CD4-positive, CD25-positive, alpha-beta regulatory T cell (primary cell): Measurements from ENCODE around the gene HK1. TPM values are rescaled to one million over a fixed set of nuclear protein-coding genes. Genes with fewer than 3 reads are reported as not detected.
A peak's percentile ranks its signal among the peaks of the same experiment; 100 is the strongest.
"Not testable (repeated sequence)": the region's sequence is repeated elsewhere in the genome, so short reads cannot be mapped to it uniquely, and the experiment has no call there.

Source experiments
- ATAC-seq, 2 donors: fragments of 150-1000 bp; cut with Tn5 transposase; one replicate each; pipeline ENCODE4 v1.10.0; 2021; ENCODE audit warnings: low read depth in 2 of 2, moderate number of reproducible peaks in 2 of 2, moderate library complexity in 1 of 2
- DNase-seq, 3 donors: peaks; one replicate each; pipeline versions ENCODE4 v3.0.0 to v3.0.0-alpha.2; 2012 to 2022; ENCODE audit warnings: mixed read lengths in 1 of 3
- H3K27ac ChIP-seq: one replicate; pipeline ENCODE4 v1.7.0; 2013; ENCODE audit warnings: mild to moderate bottlenecking, low read length; ENCODE audit not compliant: insufficient read depth, poor library complexity, severe bottlenecking
- H3K27me3 ChIP-seq: one replicate; pipeline ENCODE4 v1.7.0; 2013; ENCODE audit warnings: low read length; ENCODE audit not compliant: control insufficient read depth, insufficient read depth
- H3K36me3 ChIP-seq: one replicate; pipeline ENCODE4 v1.7.0; 2013; ENCODE audit warnings: mild to moderate bottlenecking, low read length, moderate library complexity; ENCODE audit not compliant: control insufficient read depth, insufficient read depth
- H3K4me1 ChIP-seq: 2 replicates; pipeline ENCODE4 v1.7.0; 2013; ENCODE audit warnings: mild to moderate bottlenecking, low read length; ENCODE audit not compliant: insufficient read depth, control insufficient read depth, poor library complexity, severe bottlenecking
- H3K4me3 ChIP-seq: one replicate; pipeline ENCODE4 v1.7.0; 2013; ENCODE audit warnings: low read depth, mild to moderate bottlenecking, low read length, moderate library complexity
- H3K9me3 ChIP-seq, 2 experiments: 1 replicate in 1 of 2; 2 replicates in 1 of 2; pipeline ENCODE4 v1.7.0; 2013; ENCODE audit warnings: low read length in 2 of 2, mild to moderate bottlenecking in 1 of 2, moderate library complexity in 1 of 2; ENCODE audit not compliant: control insufficient read depth in 2 of 2
- H3K27ac Mint-ChIP-seq, 3 donors: one replicate each; pipeline ENCODE4 v1.8.0; 2020 to 2022; ENCODE audit warnings: mild to moderate bottlenecking in 3 of 3, mixed read lengths in 3 of 3, moderate library complexity in 2 of 3
- H3K27me3 Mint-ChIP-seq: one replicate; pipeline ENCODE4 v1.8.0; 2022; ENCODE audit warnings: mild to moderate bottlenecking, mixed read lengths
- H3K36me3 Mint-ChIP-seq: one replicate; pipeline ENCODE4 v1.8.0; 2020; ENCODE audit warnings: mixed read lengths
- H3K4me1 Mint-ChIP-seq, 4 donors: one replicate each; pipeline ENCODE4 v1.8.0; 2020 to 2022; ENCODE audit warnings: mixed read lengths in 4 of 4, mild to moderate bottlenecking in 1 of 4
- H3K4me3 Mint-ChIP-seq, 4 donors: one replicate each; pipeline ENCODE4 v1.8.0; 2020 to 2022; ENCODE audit warnings: mild to moderate bottlenecking in 4 of 4, mixed read lengths in 4 of 4, moderate library complexity in 3 of 4
- H3K9me3 Mint-ChIP-seq, 7 donors: one replicate each; pipeline ENCODE4 v1.8.0; 2020 to 2022; ENCODE audit warnings: mixed read lengths in 7 of 7, mild to moderate bottlenecking in 3 of 7, moderate library complexity in 2 of 7
- polyA plus RNA-seq, 4 donors: library from polyadenylated mRNA; unstranded; fragments of 300-500 nt; fragmentation: Illumina TruSeq; gene quantifications; one replicate each; pipeline ENCODE4 v1.2.3, GENCODE V29; 2021
- total RNA-seq: library from RNA; stranded (reverse); gene quantifications from one replicate; pipeline ENCODE4 v1.2.3, GENCODE V29; 2022

HK1 gene
- total and polyA plus RNA-seq, 5 donors from 2014 or later, result 86.4 to 115 (median 102) TPM

DNA sequence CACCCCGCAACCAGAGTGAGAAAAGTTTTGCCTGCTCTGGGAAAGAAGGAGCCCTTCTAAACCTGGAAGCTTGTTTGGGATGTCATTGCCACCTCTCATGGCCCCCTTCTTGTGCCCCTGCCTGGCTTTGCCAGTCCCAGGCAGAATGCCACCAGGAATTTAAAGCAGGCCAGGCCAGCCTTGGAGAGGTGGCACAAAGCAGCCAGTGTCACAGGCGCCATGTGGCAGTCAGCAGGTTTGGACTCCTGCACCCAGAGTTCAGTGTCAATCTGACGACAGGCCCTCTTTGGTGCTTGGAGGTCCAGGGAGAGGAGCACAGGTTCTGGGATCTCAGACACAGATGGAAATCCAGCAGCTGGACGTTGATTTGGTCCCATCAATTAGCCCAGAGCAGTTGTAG is 12.7 kb downstream of the HK1 start:
- H3K27ac Mint-ChIP-seq, result no peak overlapping the region
- DNase-seq, result no peak
- no peak for ATAC-seq
- no peaks in the 10 kb centered on the region for H3K36me3 ChIP-seq
- H3K27ac ChIP-seq, result no peak overlapping the region
- no peaks in the 10 kb centered on the region for H3K4me1 ChIP-seq
- no peaks in the 10 kb centered on the region for H3K36me3 Mint-ChIP-seq
- H3K9me3 ChIP-seq, result no peaks in the 10 kb centered on the region
- H3K27me3 ChIP-seq, result no peaks in the 10 kb centered on the region
- peaks cover 0 to 1% (median 0%) of the 10 kb centered on the region in 7 donors for H3K9me3 Mint-ChIP-seq
- peaks cover 12% of the 10 kb centered on the region for H3K27me3 Mint-ChIP-seq
- no peak overlapping the region for H3K4me3 ChIP-seq
- H3K4me1 Mint-ChIP-seq, result no peaks in the 10 kb centered on the region
- H3K4me3 Mint-ChIP-seq, result no peak overlapping the region

DNA sequence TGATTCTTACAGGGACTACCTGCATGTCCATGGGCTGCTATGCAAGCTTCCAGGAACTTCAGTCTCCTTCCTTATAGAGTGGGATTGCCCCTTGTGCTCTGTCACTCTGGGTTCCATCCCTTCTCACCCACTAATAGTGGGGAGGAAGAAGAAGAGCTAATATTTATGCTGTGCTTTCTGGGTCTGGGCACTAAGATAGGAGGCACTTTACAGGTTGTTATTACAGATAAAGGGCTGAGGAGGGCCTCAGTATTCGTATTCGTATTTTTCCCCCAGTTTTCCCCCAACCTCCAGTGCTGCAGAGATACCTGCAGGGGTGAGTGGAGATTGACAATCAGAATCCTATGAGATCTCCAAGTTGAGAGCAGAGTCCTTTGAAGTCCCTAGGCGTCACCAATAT is 14.2 kb downstream of the HK1 start:
- H3K36me3 Mint-ChIP-seq, result no peaks in the 10 kb centered on the region
- Histone ChIP-seq H3K4me3 (no peak overlapping the region), H3K4me1 (no peaks in the 10 kb centered on the region), H3K27me3 (no peaks in the 10 kb centered on the region), H3K36me3 (no peaks in the 10 kb centered on the region), H3K27ac (no peak overlapping the region), H3K9me3 (no peaks in the 10 kb centered on the region)
- peaks cover 18% of the 10 kb centered on the region for H3K27me3 Mint-ChIP-seq
- no peak overlapping the region for H3K4me3 Mint-ChIP-seq
- no peak overlapping the region for H3K27ac Mint-ChIP-seq
- DNase-seq (no peak), ATAC-seq (no peak)
- H3K4me1 Mint-ChIP-seq, result peaks cover 0 to 4% (median 0%) of the 10 kb centered on the region in 4 donors
- no peaks in the 10 kb centered on the region for H3K9me3 Mint-ChIP-seq

DNA sequence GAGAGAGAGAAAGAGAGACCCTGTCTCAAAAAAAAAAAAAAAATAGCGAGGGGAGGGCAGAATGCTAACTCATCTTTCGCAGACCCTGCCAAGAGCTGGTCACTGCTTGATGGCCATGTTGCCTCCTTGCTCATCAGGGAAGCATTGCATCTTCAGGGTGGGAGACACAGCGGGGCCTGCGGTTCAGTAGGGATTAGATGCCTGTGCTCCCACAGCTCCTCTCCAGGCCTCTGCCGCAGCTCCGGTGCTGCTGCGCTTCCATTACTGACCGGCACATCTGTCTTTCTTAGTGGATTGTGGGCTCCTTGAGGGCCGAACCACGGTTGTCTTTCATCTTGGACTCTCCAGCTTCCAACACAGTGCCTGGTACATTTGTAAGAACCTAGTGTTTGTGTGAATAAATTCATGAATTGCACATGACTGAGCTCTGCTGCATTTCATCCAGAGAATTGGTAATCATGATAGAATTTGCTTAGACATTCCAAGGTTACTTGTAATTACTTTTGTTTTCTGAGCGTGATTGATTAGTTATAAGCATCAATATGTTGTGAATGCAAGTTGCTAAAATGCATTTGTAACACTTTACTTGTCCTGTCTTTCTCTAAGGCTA is 16.8 kb downstream of the HK1 start:
- Mint-ChIP-seq H3K27me3 (peaks cover 19% of the 10 kb centered on the region), H3K27ac (peak overlapping the region in 1 of 3 donors; percentile 31), H3K4me3 (no peak overlapping the region), H3K4me1 (peaks cover 0 to 4% (median 0%) of the 10 kb centered on the region in 4 donors), H3K36me3 (no peaks in the 10 kb centered on the region), H3K9me3 (no peaks in the 10 kb centered on the region)
- no peaks in the 10 kb centered on the region for H3K27me3 ChIP-seq
- no peaks in the 10 kb centered on the region for H3K9me3 ChIP-seq
- no peak overlapping the region for H3K27ac ChIP-seq
- H3K4me3 ChIP-seq, result no peak overlapping the region
- no peak for ATAC-seq
- no peak for DNase-seq
- H3K4me1 ChIP-seq, result no peaks in the 10 kb centered on the region
- H3K36me3 ChIP-seq, result no peaks in the 10 kb centered on the region

DNA sequence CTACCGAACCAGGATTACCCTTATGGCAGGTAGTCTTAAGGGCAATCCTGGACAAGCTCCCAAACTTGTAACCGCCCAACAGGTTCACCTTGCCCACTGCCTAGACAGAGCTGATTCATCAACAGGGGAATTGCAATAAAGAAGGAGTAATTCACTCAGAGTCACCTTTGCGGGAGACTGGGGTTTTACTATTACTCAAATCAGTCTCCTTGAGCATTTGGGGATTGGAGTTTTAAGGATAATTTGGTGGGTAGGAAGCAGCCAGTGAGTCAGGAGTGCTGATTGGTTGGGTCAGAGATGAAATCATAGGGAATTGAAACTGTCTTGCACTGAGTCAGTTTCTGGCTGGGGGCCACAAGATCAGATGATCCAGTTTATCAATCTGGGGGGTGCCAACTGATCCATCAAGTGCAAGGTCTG is 25.3 kb downstream of the HK1 start:
- Mint-ChIP-seq H3K27ac (no peak overlapping the region), H3K9me3 (peaks cover 0 to 1% (median 0%) of the 10 kb centered on the region in 7 donors), H3K4me1 (peaks cover 0 to 2% (median 0%) of the 10 kb centered on the region in 4 donors), H3K4me3 (no peak overlapping the region), H3K27me3 (peaks cover 17% of the 10 kb centered on the region), H3K36me3 (no peaks in the 10 kb centered on the region)
- Histone ChIP-seq H3K4me3 (no peak overlapping the region), H3K27me3 (no peaks in the 10 kb centered on the region), H3K9me3 (no peaks in the 10 kb centered on the region), H3K27ac (no peak overlapping the region), H3K36me3 (no peaks in the 10 kb centered on the region), H3K4me1 (no peaks in the 10 kb centered on the region)
- ATAC-seq (no peak), DNase-seq (no peak)

DNA sequence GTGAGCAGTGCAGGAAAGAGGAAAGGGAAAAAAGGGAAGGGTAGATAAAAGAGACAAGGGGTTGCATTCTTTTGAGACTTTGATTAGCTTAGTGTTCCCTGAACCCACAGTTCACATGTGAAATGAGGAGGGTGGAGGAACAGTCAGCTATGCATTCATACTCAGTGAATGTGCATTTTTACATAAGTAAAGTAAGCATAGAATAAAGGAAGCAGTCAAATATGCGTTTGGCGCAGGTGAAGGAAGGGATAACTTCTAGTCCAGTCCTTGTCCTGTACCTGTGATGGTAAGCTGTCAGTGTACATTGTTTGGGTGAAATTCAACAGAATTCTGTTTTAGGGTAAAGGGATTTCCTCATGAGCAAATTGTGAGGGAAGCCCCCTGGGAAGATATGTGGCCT is 28.1 kb downstream of the HK1 start:
- no peak overlapping the region for H3K4me3 ChIP-seq
- no peaks in the 10 kb centered on the region for H3K36me3 ChIP-seq
- H3K27ac ChIP-seq, result no peak overlapping the region
- H3K4me3 Mint-ChIP-seq, result no peak overlapping the region
- peaks cover 11% of the 10 kb centered on the region for H3K27me3 Mint-ChIP-seq
- no peaks in the 10 kb centered on the region for H3K9me3 ChIP-seq
- ATAC-seq (no peak), DNase-seq (no peak)
- no peaks in the 10 kb centered on the region for H3K27me3 ChIP-seq
- peaks cover 0 to 1% (median 0%) of the 10 kb centered on the region in 7 donors for H3K9me3 Mint-ChIP-seq
- H3K27ac Mint-ChIP-seq, result no peak overlapping the region
- no peaks in the 10 kb centered on the region for H3K36me3 Mint-ChIP-seq
- no peaks in the 10 kb centered on the region for H3K4me1 ChIP-seq
- H3K4me1 Mint-ChIP-seq, result peaks cover 0 to 2% (median 0%) of the 10 kb centered on the region in 4 donors

DNA sequence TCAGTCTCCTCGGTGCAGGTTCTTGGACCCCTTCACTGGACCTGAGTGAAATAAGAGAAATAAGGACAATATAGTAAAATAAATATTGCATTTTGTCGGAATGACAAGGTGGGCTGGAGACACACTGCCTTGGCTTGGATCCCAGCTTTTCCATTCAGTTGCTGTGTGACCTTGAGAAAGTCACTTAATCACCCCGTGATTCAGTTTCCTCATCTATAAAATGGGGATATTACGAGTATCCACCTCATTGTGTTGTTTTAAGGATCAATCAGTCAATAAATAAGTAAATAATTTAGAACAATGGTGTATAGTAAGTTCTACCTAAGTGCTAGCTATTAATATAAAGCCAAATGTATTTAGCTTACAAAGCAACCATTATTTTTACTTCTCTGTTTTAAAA is 29.1 kb downstream of the HK1 start:
- H3K27me3 Mint-ChIP-seq, result peaks cover 7% of the 10 kb centered on the region
- peaks cover 0 to 2% (median 0%) of the 10 kb centered on the region in 4 donors for H3K4me1 Mint-ChIP-seq
- H3K4me3 Mint-ChIP-seq, result no peak overlapping the region
- H3K4me3 ChIP-seq, result no peak overlapping the region
- no peaks in the 10 kb centered on the region for H3K27me3 ChIP-seq
- DNase-seq, result no peak
- H3K9me3 ChIP-seq, result no peaks in the 10 kb centered on the region
- no peaks in the 10 kb centered on the region for H3K36me3 ChIP-seq
- peaks cover 0 to 1% (median 0%) of the 10 kb centered on the region in 7 donors for H3K9me3 Mint-ChIP-seq
- no peak overlapping the region for H3K27ac ChIP-seq
- no peaks in the 10 kb centered on the region for H3K36me3 Mint-ChIP-seq
- H3K4me1 ChIP-seq, result no peaks in the 10 kb centered on the region
- no peak overlapping the region for H3K27ac Mint-ChIP-seq
- ATAC-seq, result no peak

DNA sequence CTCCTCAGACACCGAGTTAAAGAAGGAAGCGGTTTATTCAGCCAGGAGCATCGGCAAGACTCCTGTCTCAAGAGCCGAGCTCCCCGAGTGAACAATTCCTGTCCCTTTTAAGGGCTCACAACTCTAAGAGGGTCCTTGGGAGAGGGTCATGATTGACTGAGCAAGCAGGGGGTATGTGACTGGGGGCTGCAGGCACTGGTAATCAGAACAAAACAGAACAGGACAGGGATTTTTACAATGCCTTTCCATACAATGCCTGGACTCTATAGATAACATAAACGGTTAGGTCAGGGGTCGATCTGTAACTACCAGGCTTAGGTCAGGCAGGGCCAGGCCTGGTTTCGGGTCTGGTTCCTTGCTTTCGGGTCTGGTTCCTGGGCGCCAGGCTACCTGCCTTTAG is 30.0 kb downstream of the HK1 start:
- not testable (repeated sequence) for DNase-seq, H3K27ac ChIP-seq, H3K4me3 ChIP-seq, ATAC-seq, H3K27me3 ChIP-seq, H3K4me1 ChIP-seq, H3K4me1 Mint-ChIP-seq, H3K27me3 Mint-ChIP-seq, H3K36me3 ChIP-seq, H3K27ac Mint-ChIP-seq, H3K9me3 ChIP-seq, H3K9me3 Mint-ChIP-seq, H3K36me3 Mint-ChIP-seq
- peak overlapping the region in 1 of 4 donors; percentile 25 for H3K4me3 Mint-ChIP-seq

DNA sequence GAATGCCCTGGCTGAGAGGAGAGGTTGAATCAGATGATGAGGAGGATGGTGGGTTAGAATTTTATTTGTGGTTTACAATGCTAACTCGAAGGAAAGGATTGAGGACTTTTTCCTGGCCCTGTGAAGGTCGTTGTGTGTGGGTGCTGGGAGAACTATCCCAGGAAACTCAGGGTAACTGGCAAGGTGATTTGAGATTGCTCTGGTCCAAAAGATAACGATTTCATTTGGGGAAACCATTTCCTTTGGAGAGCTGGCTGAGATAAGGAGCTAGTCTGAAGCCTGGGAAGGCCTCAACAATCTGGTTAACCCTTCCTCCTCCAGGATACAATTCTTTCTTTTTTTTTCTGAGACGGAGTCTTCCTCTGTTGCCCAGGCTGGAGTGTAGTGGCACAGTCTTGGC is 33.0 kb downstream of the HK1 start:
- no peaks in the 10 kb centered on the region for H3K9me3 ChIP-seq
- H3K4me3 Mint-ChIP-seq, result peak overlapping the region in 1 of 4 donors; percentile 6
- H3K4me1 ChIP-seq, result no peaks in the 10 kb centered on the region
- no peak overlapping the region for H3K27ac ChIP-seq
- peak overlapping the region in 2 of 3 donors; percentile 6 to 50 for H3K27ac Mint-ChIP-seq
- no peaks in the 10 kb centered on the region for H3K4me1 Mint-ChIP-seq
- DNase-seq (no peak), ATAC-seq (no peak)
- no peak overlapping the region for H3K4me3 ChIP-seq
- no peaks in the 10 kb centered on the region for H3K27me3 Mint-ChIP-seq
- no peaks in the 10 kb centered on the region for H3K36me3 ChIP-seq
- no peaks in the 10 kb centered on the region for H3K27me3 ChIP-seq
- H3K36me3 Mint-ChIP-seq, result no peaks in the 10 kb centered on the region
- H3K9me3 Mint-ChIP-seq, result peaks cover 0 to 1% (median 0%) of the 10 kb centered on the region in 7 donors
